Measurements from ENCODE around the gene ASPSCR1.

GRCh38 chr17:81955058-81955681 lies 22.3 kb upstream of the ASPSCR1 start:
- TF ChIP-seq CTCF (conservative IDR thresholded peaks at IDR 0.05): no peak
- no peak for TF ChIP-seq ZFX (IDR thresholded peaks at IDR 0.05)

All from C4-2B (cell line).